GM18907 (cell line): ENCODE results near the gene ADGRE1.
"Not testable (repeated sequence)": the region's sequence is repeated elsewhere in the genome, so short reads cannot be mapped to it uniquely, and the experiment has no call there.

Source experiments
- ATAC-seq: cut with Tn5 transposase; IDR thresholded peaks from one replicate; pipeline ENCODE4 v1.9.1; 2021; ENCODE audit warnings: mild to moderate bottlenecking, moderate library complexity; ENCODE audit not compliant: unreplicated experiment

Gene ADGRE1

GRCh38 chr19:6887316-6887715 lies at the start of gene ADGRE1:
Gene ADGRE1 (plus strand): TSS chr19:6887579. CDS start chr19:6887609, 30 bp downstream.
- no peak for ATAC-seq

- ATAC-seq: no peak
Measured at GRCh38 chr19:6838062-6838655, 49.2 kb upstream of the ADGRE1 start.

- no peak for ATAC-seq
Measured at GRCh38 chr19:6842871-6843607, 44.3 kb upstream of the ADGRE1 start.

- ATAC-seq: no peak
Measured at GRCh38 chr19:6847828-6848200, 39.6 kb upstream of the ADGRE1 start.

- no peak for ATAC-seq
Measured at GRCh38 chr19:6848986-6849385, 38.4 kb upstream of the ADGRE1 start.

- no peak for ATAC-seq
Measured at GRCh38 chr19:6849876-6850275, 37.5 kb upstream of the ADGRE1 start.

- no peak for ATAC-seq
Measured at GRCh38 chr19:6851359-6851758, 36.0 kb upstream of the ADGRE1 start.

- ATAC-seq: no peak
Measured at GRCh38 chr19:6852001-6852400, 35.4 kb upstream of the ADGRE1 start.

- no peak for ATAC-seq
Measured at GRCh38 chr19:6853868-6854267, 33.5 kb upstream of the ADGRE1 start.

- no peak for ATAC-seq
Measured at GRCh38 chr19:6854758-6855157, 32.6 kb upstream of the ADGRE1 start.

- no peak for ATAC-seq
Measured at GRCh38 chr19:6856749-6857372, 30.5 kb upstream of the ADGRE1 start.

GRCh38 chr19:6861683-6862286 lies 25.6 kb upstream of the ADGRE1 start:
- no peak for ATAC-seq

- ATAC-seq: peak; percentile 78
Measured at GRCh38 chr19:6862673-6863078, 24.7 kb upstream of the ADGRE1 start.

GRCh38 chr19:6864325-6864940 lies 22.9 kb upstream of the ADGRE1 start:
- no peak for ATAC-seq

GRCh38 chr19:6865849-6866248 lies 21.5 kb upstream of the ADGRE1 start:
- ATAC-seq: no peak

- ATAC-seq: no peak
Measured at GRCh38 chr19:6866741-6867151, 20.6 kb upstream of the ADGRE1 start.

GRCh38 chr19:6868351-6868750 lies 19.0 kb upstream of the ADGRE1 start:
- no peak for ATAC-seq

GRCh38 chr19:6869151-6869882 lies 18.1 kb upstream of the ADGRE1 start:
- ATAC-seq: not testable (repeated sequence)

GRCh38 chr19:6873708-6874431 lies 13.5 kb upstream of the ADGRE1 start:
- ATAC-seq: no peak

- ATAC-seq: no peak
Measured at GRCh38 chr19:6875218-6875617, 12.2 kb upstream of the ADGRE1 start.
